WERI-Rb-1 (cell line): ENCODE measurements around the gene FBH1.

Experiments
- DNase-seq: peaks from one replicate; pipeline ENCODE4 v3.0.0-alpha.2; 2020
- H3K27ac ChIP-seq: fragments of 250-450 bp; sonication (Bioruptor Pico); 2 replicates; pipeline ENCODE4 v1.5.1; 2020; ENCODE audit warnings: mild to moderate bottlenecking, moderate library complexity
- H3K27me3 ChIP-seq: fragments of 250-450 bp; sonication (Bioruptor Pico); 2 replicates; pipeline ENCODE4 v1.5.1; 2021; ENCODE audit warnings: mild to moderate bottlenecking, low read depth, moderate library complexity; ENCODE audit not compliant: insufficient read depth, severe bottlenecking
- H3K36me3 ChIP-seq: fragments of 250-450 bp; sonication (Bioruptor Pico); 2 replicates; pipeline ENCODE4 v1.5.1; 2020; ENCODE audit warnings: mild to moderate bottlenecking, moderate library complexity
- H3K4me3 ChIP-seq: 2 replicates; pipeline ENCODE4 v1.5.1; 2011; ENCODE audit warnings: low read depth, mild to moderate bottlenecking, control low read depth, low read length
- H3K9me3 ChIP-seq: fragments of 250-450 bp; sonication (Bioruptor Pico); 2 replicates; pipeline ENCODE4 v1.5.1; 2021; ENCODE audit warnings: mild to moderate bottlenecking, moderate library complexity; ENCODE audit not compliant: severe bottlenecking
- TF ChIP-seq, protein P1 (sequence below): IDR thresholded peaks from 2 replicates; pipeline ENCODE4 v1.5.1; 2011; ENCODE audit warnings: low read depth, mild to moderate bottlenecking, control low read depth, inconsistent platforms, low read length

Gene FBH1

DNA sequence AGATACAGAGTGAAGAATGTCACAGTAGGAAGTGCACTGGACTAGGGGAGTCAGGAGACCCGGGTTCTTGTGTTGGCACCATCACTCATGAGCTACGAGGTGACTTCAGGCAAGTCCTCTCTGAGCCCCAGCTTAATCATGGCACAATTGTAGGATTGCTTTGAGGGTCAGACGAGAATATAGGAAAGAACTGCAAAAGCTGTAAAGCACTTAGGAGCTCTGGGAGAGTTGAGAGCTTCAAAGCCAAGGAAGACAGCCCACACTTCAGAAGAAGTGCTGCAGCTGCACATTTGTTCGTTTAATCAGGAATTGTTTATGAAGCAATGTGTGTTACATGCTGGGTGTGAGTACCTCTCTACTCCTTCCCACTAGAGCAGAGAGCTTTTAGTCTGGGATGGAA lies 4.4 kb downstream of the FBH1 start:
- Histone ChIP-seq H3K36me3 (no peaks in the 10 kb centered on the region), H3K9me3 (no peaks in the 10 kb centered on the region), H3K27ac (no peak overlapping the region), H3K27me3 (no peaks in the 10 kb centered on the region), H3K4me3 (no peak overlapping the region)
- TF ChIP-seq, protein P1, sequence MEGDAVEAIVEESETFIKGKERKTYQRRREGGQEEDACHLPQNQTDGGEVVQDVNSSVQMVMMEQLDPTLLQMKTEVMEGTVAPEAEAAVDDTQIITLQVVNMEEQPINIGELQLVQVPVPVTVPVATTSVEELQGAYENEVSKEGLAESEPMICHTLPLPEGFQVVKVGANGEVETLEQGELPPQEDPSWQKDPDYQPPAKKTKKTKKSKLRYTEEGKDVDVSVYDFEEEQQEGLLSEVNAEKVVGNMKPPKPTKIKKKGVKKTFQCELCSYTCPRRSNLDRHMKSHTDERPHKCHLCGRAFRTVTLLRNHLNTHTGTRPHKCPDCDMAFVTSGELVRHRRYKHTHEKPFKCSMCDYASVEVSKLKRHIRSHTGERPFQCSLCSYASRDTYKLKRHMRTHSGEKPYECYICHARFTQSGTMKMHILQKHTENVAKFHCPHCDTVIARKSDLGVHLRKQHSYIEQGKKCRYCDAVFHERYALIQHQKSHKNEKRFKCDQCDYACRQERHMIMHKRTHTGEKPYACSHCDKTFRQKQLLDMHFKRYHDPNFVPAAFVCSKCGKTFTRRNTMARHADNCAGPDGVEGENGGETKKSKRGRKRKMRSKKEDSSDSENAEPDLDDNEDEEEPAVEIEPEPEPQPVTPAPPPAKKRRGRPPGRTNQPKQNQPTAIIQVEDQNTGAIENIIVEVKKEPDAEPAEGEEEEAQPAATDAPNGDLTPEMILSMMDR = no peak
- no peak for DNase-seq

DNA sequence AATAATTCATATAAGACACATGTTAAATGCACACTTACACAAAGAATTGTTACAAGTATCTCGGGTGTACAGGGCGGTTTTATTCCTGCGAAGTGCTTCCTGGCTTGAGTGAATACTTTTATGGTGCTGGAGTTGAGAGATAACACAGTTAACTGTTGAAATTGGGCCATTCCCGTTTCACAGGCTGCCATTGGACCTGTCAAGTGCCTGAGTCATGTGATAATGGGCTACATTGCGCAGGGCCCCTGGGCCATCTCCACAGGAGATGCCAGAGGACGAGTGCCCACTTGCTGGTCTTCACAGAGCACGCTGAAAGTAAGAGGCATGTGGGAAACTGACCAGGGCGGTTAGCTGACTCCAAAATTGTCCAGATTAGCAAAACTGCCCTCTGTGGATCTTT lies 4.8 kb downstream of the FBH1 start:
- H3K36me3 ChIP-seq = no peaks in the 10 kb centered on the region
- no peak overlapping the region for H3K27ac ChIP-seq
- TF ChIP-seq, protein P1 = no peak
- H3K4me3 ChIP-seq = no peak overlapping the region
- H3K27me3 ChIP-seq = no peaks in the 10 kb centered on the region
- no peaks in the 10 kb centered on the region for H3K9me3 ChIP-seq
- no peak for DNase-seq

DNA sequence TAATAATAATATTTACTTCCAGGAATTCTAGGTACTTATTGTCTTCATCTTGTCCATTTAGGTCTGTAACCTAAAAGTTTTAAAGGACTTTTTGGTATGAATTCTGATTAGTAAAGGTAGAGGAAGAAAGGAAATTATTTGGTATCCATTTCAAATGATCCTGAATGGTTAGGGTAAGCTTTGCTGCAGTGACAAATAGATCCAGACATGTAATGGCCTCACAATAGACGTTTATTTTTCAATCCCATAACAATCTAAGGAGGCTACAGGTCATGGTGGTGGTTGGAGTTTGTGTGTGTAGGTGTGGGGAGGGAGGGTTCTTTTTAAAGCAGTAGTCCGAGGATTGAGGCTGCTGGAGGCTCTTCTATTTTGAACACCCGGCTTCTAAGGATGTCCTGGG lies 5.3 kb downstream of the FBH1 start:
- DNase-seq = no peak
- Histone ChIP-seq H3K36me3 (no peaks in the 10 kb centered on the region), H3K27me3 (no peaks in the 10 kb centered on the region), H3K27ac (no peak overlapping the region), H3K9me3 (no peaks in the 10 kb centered on the region), H3K4me3 (no peak overlapping the region)
- TF ChIP-seq, protein P1 = no peak

DNA sequence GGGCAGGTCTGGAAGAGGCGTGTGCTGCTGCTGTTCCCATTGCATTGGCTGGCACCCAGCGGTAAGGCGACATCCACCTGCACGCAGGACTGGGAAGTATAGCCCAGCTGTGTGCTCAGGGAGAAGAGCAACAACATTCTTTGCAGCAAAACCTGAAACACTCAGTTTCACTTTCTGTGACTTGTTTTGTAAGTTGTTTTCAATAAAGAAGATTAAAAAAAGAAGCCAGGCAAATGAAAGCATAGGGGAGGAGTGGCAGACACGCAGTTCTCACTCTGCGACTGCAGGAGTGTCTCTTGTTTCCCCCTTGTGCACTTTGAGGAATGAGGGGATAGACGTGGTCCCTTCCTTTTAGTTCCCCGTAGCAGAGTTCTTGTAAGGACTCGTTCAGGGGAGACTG lies 5.8 kb downstream of the FBH1 start:
- Histone ChIP-seq H3K36me3 (no peaks in the 10 kb centered on the region), H3K4me3 (no peak overlapping the region), H3K27ac (no peak overlapping the region), H3K27me3 (no peaks in the 10 kb centered on the region), H3K9me3 (no peaks in the 10 kb centered on the region)
- TF ChIP-seq, protein P1 = no peak
- DNase-seq = no peak

DNA sequence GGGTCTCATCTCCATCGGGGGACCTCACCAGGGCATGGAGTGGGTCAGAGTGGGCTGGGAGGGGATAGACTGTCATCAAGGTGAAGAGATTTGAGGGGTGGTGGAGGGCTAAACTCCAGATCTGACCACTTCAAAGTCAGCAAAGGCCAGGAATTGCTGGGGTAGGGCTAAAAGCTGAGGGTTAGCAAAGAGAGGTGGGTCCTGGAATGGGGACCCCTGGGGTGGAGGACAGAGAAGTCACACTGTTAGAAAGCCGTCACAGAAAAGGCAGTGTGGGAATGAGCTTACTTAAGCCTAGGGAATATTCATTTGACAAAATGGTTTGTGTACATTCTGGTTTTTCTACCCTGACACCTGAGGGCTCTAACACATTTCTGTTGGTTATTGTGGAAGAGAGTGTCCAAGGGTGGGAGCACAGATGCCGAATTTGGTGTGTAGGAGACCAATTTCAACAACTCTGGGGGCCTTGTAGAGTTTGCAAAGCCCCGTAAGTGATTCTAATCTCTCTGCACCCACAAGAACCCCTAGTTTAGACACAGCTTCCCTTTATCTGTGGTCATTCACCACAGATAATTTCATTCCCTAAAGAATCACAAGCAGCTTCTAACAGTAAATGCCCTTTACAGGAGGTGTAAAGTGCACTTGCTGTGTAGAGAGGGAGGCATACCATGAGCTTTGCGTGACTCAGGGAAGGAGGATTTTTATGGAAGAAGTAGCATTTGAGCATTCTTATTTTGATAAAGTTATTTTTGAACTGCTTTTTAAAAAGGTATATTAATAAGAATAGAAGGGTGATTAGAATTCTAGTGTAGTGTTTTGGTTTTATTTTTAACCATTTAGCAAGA lies 6.4 kb downstream of the FBH1 start:
- H3K36me3 ChIP-seq = no peaks in the 10 kb centered on the region
- no peak for DNase-seq

DNA sequence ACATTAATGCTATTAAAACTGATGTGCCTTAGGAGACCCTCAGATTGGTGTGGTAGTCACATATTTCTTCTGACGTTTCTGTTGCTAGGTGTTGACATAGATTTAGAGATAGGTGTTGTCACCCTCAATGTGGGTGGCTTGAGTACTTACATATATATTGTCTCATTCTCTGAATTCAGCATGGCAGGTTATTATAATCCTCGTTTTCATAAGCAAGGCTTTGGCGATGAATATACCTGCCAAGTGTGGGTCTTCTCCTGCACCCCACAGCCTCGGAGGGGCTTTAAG lies 7.0 kb downstream of the FBH1 start:
- TF ChIP-seq, protein P1 = no peak
- Histone ChIP-seq H3K27ac (no peak overlapping the region), H3K9me3 (no peaks in the 10 kb centered on the region), H3K4me3 (no peak overlapping the region), H3K36me3 (no peaks in the 10 kb centered on the region), H3K27me3 (no peaks in the 10 kb centered on the region)
- no peak for DNase-seq

More for the DNA sequence above, 6.4 kb downstream of the FBH1 start:
- no peaks in the 10 kb centered on the region for H3K27me3 ChIP-seq
- no peaks in the 10 kb centered on the region for H3K9me3 ChIP-seq
- H3K27ac ChIP-seq = no peak overlapping the region
- no peak overlapping the region for H3K4me3 ChIP-seq
- TF ChIP-seq, protein P1 = no peak
